H1 (cell line): ENCODE measurements around the gene PKP1. TPM values are rescaled to one million over a fixed set of nuclear protein-coding genes. Genes with fewer than 3 reads are reported as not detected.

ENCODE experiments used
- ATF3 ChIP-seq: IDR thresholded peaks from 2 replicates; pipeline ENCODE4 v1.6.1; 2011; ENCODE audit warnings: low read depth, mild to moderate bottlenecking, low read length; ENCODE audit not compliant: insufficient read depth
- FOSL1 ChIP-seq: IDR thresholded peaks from 2 replicates; pipeline ENCODE4 v1.6.1; 2011; ENCODE audit warnings: mild to moderate bottlenecking, low read depth, low read length, moderate library complexity; ENCODE audit not compliant: insufficient read depth
- JUND ChIP-seq: IDR thresholded peaks from 2 replicates; pipeline ENCODE4 v1.6.1; 2011; ENCODE audit warnings: mild to moderate bottlenecking, improper control_type of control experiment, low read length
- MAX ChIP-seq: IDR thresholded peaks from 2 replicates; pipeline ENCODE4 v1.6.1; 2012; ENCODE audit warnings: inconsistent platforms
- RBBP5 ChIP-seq: IDR thresholded peaks from 2 replicates; pipeline ENCODE4 v1.7.1; 2012; ENCODE audit warnings: low read depth, mild to moderate bottlenecking, inconsistent platforms, low read length, moderate library complexity, borderline replicate concordance
- SIN3A ChIP-seq, 2 experiments: IDR thresholded peaks in 1 of 2; conservative IDR thresholded peaks in 1 of 2; 2 replicates each; pipeline ENCODE4 v1.6.1; 2011 to 2012; ENCODE audit warnings: low read length in 2 of 2, improper control_type of control experiment in 1 of 2, low read depth in 1 of 2, mild to moderate bottlenecking in 1 of 2
- TBP ChIP-seq: IDR thresholded peaks from 2 replicates; pipeline ENCODE4 v1.6.1; 2011; ENCODE audit warnings: low read depth, low read length, improper control_type of control experiment
- YY1 ChIP-seq: IDR thresholded peaks from 2 replicates; pipeline ENCODE4 v1.6.1; 2011; ENCODE audit warnings: low read depth, mild to moderate bottlenecking, low read length
- polyA plus RNA-seq, 7 experiments: library from polyadenylated mRNA; depleted of rRNA in 3 of 7; stranded (reverse) in 5 of 7; unstranded in 2 of 7; fragments of >200 nt in 5 of 7; fragments of 200-250 nt in 2 of 7; gene quantifications; 1 replicate in 5 of 7; 2 replicates in 1 of 7; 4 replicates in 1 of 7; pipeline versions ENCODE4 v1.2.1 to v1.2.3, GENCODE V29; 2011 to 2013; ENCODE audit warnings: missing spikeins in 2 of 7, mixed read lengths in 2 of 7
- total RNA-seq: library from RNA; stranded (reverse); fragmentation: NEBNext Ultra II Directional; extraction: Animal tissue kit (Norgen Biotek cat#: 25700); gene quantifications from 2 replicates; pipeline ENCODE4 v1.2.1, GENCODE V29; 2021
- TF ChIP-seq, protein P1 (sequence below): fragments of 300-600 bp; sonication (generic); IDR thresholded peaks from 2 replicates; pipeline ENCODE4 v1.7.1; 2012; ENCODE audit warnings: low read length, moderate library complexity, mild to moderate bottlenecking, inconsistent platforms; ENCODE audit not compliant: insufficient replicate concordance

The PKP1 gene
- total and polyA plus RNA-seq, 2 of the 8 experiments (the other 6 are each of a cell fraction or from before 2014, with no cell fraction given), result 0.21 to 0.95 TPM

- TF ChIP-seq, protein P1, sequence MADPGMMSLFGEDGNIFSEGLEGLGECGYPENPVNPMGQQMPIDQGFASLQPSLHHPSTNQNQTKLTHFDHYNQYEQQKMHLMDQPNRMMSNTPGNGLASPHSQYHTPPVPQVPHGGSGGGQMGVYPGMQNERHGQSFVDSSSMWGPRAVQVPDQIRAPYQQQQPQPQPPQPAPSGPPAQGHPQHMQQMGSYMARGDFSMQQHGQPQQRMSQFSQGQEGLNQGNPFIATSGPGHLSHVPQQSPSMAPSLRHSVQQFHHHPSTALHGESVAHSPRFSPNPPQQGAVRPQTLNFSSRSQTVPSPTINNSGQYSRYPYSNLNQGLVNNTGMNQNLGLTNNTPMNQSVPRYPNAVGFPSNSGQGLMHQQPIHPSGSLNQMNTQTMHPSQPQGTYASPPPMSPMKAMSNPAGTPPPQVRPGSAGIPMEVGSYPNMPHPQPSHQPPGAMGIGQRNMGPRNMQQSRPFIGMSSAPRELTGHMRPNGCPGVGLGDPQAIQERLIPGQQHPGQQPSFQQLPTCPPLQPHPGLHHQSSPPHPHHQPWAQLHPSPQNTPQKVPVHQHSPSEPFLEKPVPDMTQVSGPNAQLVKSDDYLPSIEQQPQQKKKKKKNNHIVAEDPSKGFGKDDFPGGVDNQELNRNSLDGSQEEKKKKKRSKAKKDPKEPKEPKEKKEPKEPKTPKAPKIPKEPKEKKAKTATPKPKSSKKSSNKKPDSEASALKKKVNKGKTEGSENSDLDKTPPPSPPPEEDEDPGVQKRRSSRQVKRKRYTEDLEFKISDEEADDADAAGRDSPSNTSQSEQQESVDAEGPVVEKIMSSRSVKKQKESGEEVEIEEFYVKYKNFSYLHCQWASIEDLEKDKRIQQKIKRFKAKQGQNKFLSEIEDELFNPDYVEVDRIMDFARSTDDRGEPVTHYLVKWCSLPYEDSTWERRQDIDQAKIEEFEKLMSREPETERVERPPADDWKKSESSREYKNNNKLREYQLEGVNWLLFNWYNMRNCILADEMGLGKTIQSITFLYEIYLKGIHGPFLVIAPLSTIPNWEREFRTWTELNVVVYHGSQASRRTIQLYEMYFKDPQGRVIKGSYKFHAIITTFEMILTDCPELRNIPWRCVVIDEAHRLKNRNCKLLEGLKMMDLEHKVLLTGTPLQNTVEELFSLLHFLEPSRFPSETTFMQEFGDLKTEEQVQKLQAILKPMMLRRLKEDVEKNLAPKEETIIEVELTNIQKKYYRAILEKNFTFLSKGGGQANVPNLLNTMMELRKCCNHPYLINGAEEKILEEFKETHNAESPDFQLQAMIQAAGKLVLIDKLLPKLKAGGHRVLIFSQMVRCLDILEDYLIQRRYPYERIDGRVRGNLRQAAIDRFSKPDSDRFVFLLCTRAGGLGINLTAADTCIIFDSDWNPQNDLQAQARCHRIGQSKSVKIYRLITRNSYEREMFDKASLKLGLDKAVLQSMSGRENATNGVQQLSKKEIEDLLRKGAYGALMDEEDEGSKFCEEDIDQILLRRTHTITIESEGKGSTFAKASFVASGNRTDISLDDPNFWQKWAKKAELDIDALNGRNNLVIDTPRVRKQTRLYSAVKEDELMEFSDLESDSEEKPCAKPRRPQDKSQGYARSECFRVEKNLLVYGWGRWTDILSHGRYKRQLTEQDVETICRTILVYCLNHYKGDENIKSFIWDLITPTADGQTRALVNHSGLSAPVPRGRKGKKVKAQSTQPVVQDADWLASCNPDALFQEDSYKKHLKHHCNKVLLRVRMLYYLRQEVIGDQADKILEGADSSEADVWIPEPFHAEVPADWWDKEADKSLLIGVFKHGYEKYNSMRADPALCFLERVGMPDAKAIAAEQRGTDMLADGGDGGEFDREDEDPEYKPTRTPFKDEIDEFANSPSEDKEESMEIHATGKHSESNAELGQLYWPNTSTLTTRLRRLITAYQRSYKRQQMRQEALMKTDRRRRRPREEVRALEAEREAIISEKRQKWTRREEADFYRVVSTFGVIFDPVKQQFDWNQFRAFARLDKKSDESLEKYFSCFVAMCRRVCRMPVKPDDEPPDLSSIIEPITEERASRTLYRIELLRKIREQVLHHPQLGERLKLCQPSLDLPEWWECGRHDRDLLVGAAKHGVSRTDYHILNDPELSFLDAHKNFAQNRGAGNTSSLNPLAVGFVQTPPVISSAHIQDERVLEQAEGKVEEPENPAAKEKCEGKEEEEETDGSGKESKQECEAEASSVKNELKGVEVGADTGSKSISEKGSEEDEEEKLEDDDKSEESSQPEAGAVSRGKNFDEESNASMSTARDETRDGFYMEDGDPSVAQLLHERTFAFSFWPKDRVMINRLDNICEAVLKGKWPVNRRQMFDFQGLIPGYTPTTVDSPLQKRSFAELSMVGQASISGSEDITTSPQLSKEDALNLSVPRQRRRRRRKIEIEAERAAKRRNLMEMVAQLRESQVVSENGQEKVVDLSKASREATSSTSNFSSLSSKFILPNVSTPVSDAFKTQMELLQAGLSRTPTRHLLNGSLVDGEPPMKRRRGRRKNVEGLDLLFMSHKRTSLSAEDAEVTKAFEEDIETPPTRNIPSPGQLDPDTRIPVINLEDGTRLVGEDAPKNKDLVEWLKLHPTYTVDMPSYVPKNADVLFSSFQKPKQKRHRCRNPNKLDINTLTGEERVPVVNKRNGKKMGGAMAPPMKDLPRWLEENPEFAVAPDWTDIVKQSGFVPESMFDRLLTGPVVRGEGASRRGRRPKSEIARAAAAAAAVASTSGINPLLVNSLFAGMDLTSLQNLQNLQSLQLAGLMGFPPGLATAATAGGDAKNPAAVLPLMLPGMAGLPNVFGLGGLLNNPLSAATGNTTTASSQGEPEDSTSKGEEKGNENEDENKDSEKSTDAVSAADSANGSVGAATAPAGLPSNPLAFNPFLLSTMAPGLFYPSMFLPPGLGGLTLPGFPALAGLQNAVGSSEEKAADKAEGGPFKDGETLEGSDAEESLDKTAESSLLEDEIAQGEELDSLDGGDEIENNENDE, result no peak
- TF ChIP-seq RBBP5 (no peak), MAX (no peak), TBP (no peak), ATF3 (no peak), FOSL1 (no peak), SIN3A (conservative IDR thresholded peaks at IDR 0.05 in 1 of 2, IDR thresholded peaks at IDR 0.05 in 1 of 2; ENCODE audit: low read depth in 1 of 2, low read length in 2 of 2) (no peak), JUND (no peak), YY1 (no peak)
Measured at GRCh38 chr1:201269281-201269680, 14.0 kb upstream of the PKP1 start (continued).
